Measurements from ENCODE around the gene LEAP2.

Gene LEAP2

DNA sequence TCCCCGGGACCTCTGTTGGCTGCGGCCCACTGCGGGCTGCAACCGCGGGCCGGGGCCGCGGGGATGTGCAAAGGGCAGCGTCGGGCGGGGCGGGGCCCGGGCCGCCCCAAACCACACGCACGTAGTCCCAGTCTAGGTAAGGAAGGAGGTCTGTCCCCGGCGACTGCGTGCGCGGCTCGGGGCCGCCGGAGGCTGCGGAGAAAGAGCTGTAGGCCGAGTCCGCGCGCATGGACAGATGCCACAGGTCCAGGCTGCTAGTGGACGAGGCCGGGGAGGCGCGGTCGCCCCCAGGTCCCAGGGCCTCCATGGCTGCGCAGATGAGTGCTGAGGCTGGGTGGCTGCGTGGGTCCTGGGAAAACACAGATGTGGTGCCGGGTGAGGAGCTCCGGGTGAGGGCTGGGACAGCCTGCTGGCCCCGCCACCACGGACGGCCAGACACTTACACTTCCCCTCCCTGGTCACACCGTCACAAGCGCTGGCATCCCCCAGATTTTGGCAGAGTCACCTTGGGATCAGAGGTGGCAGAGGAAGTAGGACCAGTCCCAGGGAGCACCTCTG, 47.6 kb upstream of the LEAP2 start:
- Histone ChIP-seq H3K9ac (ENCODE audit: low read length) (no peak overlapping the region), H2AK5ac (ENCODE audit: low read length, severe bottlenecking) (no peak overlapping the region), H3K36me3 (ENCODE audit: control insufficient read depth in 1 of 2, insufficient read depth in 2 of 2, low read depth in 1 of 2, low read length in 2 of 2) (peaks cover 11 to 14% of the 10 kb centered on the region in 2 experiments), H4K91ac (ENCODE audit: low read length) (no peak overlapping the region), H2AFZ (ENCODE audit: low read depth, low read length) (peak overlapping the region; percentile 18), H3K23ac (ENCODE audit: low read length in 2 of 2) (peak overlapping the region in 1 of 2 experiments; percentile 10), H3K14ac (ENCODE audit: low read length in 2 of 2) (peak overlapping the region in 1 of 2 experiments; percentile 14), H3K79me1 (replicated peaks; ENCODE audit: low read length, poor library complexity, severe bottlenecking) (peaks cover 7% of the 10 kb centered on the region), H3K18ac (ENCODE audit: low read depth in 1 of 2, low read length in 2 of 2) (peak overlapping the region; percentile 15 to 42), H3K27me3 (ENCODE audit: control insufficient read depth in 1 of 2, insufficient read depth in 1 of 2, low read length in 2 of 2) (no peaks in the 10 kb centered on the region), H2BK12ac (ENCODE audit: low read length in 2 of 2) (peak overlapping the region in 1 of 2 experiments; percentile 46), H3K4me2 (ENCODE audit: low read length, poor library complexity, severe bottlenecking) (no peak overlapping the region), H2BK120ac (ENCODE audit: low read depth, low read length) (no peak overlapping the region), H3K4ac (ENCODE audit: low read depth in 1 of 2, low read length in 2 of 2) (peak overlapping the region in 1 of 2 experiments; percentile 3), H2BK15ac (ENCODE audit: low read depth, poor library complexity, severe bottlenecking) (peak overlapping the region; percentile 44), H3K27ac (ENCODE audit: low read length, poor library complexity, severe bottlenecking) (no peak overlapping the region), H3K9me3 (ENCODE audit: control insufficient read depth, low read length) (no peaks in the 10 kb centered on the region), H3K4me3 (ENCODE audit: insufficient read depth in 1 of 2, low read depth in 1 of 2, low read length in 2 of 2) (no peak overlapping the region), H3K4me1 (ENCODE audit: control insufficient read depth, insufficient read depth, low read depth, low read length) (peaks cover 25% of the 10 kb centered on the region), H2BK5ac (ENCODE audit: low read depth, low read length, poor library complexity, severe bottlenecking) (no peak overlapping the region), H4K8ac (ENCODE audit: low read length) (peak overlapping the region; percentile 53)
- DNase-seq: no peak
- 38% methylated on average over 34 of the region's 43 CpGs for WGBS

DNA sequence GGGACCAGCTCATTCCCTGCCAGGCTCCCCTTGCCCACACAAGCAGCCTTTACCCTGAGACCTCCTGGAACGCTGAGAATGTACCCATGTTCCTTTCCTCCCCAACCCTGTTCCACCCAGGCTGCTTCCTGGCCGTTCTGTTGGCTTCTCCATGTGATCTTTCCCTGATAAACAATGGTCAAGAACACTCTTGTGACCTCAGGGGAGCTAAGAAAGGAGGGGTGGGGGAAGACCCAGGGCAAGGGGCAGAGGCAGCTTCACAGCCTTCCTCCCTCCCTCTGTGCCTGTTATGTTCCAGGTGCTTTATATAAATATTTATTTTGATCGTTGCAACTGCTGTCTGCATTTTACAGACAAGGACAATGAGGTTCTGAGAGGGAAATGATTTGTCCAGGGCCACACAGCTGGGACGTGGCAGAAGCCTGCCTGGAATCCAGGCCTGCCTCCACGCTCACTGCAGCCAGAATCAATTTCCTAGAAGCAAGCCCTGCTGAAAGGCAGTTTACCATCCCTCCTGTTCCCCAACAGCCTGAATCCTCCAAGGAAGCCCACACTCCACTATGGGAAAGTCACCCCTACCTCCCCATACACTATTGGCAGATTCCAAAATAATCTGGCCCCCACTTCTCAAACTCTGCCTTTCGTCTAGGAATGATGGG, 46.9 kb upstream of the LEAP2 start:
- H4K8ac ChIP-seq (ENCODE audit: low read length): no peak overlapping the region
- no peak overlapping the region for H4K91ac ChIP-seq (ENCODE audit: low read length)
- WGBS: 54% methylated on average over 6 of the region's 6 CpGs
- H3K9me3 ChIP-seq (ENCODE audit: control insufficient read depth, low read length): no peaks in the 10 kb centered on the region
- no peak overlapping the region for H3K4ac ChIP-seq (ENCODE audit: low read depth in 1 of 2, low read length in 2 of 2)
- no peak overlapping the region for H2BK12ac ChIP-seq (ENCODE audit: low read length in 2 of 2)
- peaks cover 7% of the 10 kb centered on the region for H3K79me1 ChIP-seq (replicated peaks; ENCODE audit: low read length, poor library complexity, severe bottlenecking)
- H3K18ac ChIP-seq (ENCODE audit: low read depth in 1 of 2, low read length in 2 of 2): peak overlapping the region in 1 of 2 experiments; percentile 15
- H3K27ac ChIP-seq (ENCODE audit: low read length, poor library complexity, severe bottlenecking): no peak overlapping the region
- H2BK120ac ChIP-seq (ENCODE audit: low read depth, low read length): peak overlapping the region; percentile 54
- no peak overlapping the region for H3K9ac ChIP-seq (ENCODE audit: low read length)
- H3K14ac ChIP-seq (ENCODE audit: low read length in 2 of 2): no peak overlapping the region
- H3K4me1 ChIP-seq (ENCODE audit: control insufficient read depth, insufficient read depth, low read depth, low read length): peaks cover 23% of the 10 kb centered on the region
- H3K23ac ChIP-seq (ENCODE audit: low read length in 2 of 2): no peak overlapping the region
- peaks cover 11 to 14% of the 10 kb centered on the region in 2 experiments for H3K36me3 ChIP-seq (ENCODE audit: control insufficient read depth in 1 of 2, insufficient read depth in 2 of 2, low read depth in 1 of 2, low read length in 2 of 2)
- H3K4me3 ChIP-seq (ENCODE audit: insufficient read depth in 1 of 2, low read depth in 1 of 2, low read length in 2 of 2): no peak overlapping the region
- peak; percentile 65 for DNase-seq
- H3K4me2 ChIP-seq (ENCODE audit: low read length, poor library complexity, severe bottlenecking): no peak overlapping the region
- H3K27me3 ChIP-seq (ENCODE audit: control insufficient read depth in 1 of 2, insufficient read depth in 1 of 2, low read length in 2 of 2): no peaks in the 10 kb centered on the region
- no peak overlapping the region for H2BK5ac ChIP-seq (ENCODE audit: low read depth, low read length, poor library complexity, severe bottlenecking)
- H2AK5ac ChIP-seq (ENCODE audit: low read length, severe bottlenecking): no peak overlapping the region
- no peak overlapping the region for H2BK15ac ChIP-seq (ENCODE audit: low read depth, poor library complexity, severe bottlenecking)
- H2AFZ ChIP-seq (ENCODE audit: low read depth, low read length): no peak overlapping the region

DNA sequence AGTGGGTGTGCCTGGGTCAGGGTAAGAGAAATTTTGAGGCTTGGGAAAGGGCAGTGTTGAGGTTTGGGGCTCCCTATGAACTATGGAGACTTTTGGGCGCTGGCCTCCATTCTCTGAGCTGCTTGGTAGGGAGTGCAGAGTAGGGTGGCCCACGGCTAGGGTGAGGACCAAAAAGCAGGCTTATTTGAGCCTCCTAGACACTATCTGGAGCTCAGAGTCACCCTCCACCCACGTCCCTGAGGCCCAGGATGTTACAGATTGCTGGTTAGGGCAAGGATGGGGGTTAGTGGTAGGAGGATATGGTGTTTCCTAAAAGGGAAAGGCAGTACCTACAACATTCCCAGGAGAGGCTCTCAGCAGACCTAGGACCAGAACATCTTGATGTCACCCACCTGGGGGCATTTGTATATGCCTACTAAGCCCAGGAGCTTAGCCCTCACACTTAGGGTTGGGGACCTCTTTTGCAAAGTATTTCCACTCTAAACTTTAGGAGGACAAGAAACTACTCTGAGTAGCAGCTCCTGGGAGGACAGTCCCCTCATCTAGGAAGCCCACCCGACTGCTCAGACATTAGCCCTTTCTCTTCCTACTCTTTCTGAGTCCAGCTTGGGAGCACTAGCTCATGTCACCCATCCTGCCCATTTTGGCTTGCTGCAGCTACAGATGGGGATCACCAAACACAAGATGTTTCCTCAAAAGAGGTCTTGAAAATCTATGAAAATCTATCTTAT, 45.4 kb upstream of the LEAP2 start:
- WGBS: 76% methylated on average over 4 of the region's 4 CpGs
- Histone ChIP-seq H2BK12ac (ENCODE audit: low read length in 2 of 2) (no peak overlapping the region), H4K91ac (ENCODE audit: low read length) (no peak overlapping the region), H3K4me2 (ENCODE audit: low read length, poor library complexity, severe bottlenecking) (no peak overlapping the region), H3K14ac (ENCODE audit: low read length in 2 of 2) (no peak overlapping the region), H3K4me3 (ENCODE audit: insufficient read depth in 1 of 2, low read depth in 1 of 2, low read length in 2 of 2) (no peak overlapping the region), H3K27me3 (ENCODE audit: control insufficient read depth in 1 of 2, insufficient read depth in 1 of 2, low read length in 2 of 2) (no peaks in the 10 kb centered on the region), H3K27ac (ENCODE audit: low read length, poor library complexity, severe bottlenecking) (no peak overlapping the region), H2AFZ (ENCODE audit: low read depth, low read length) (no peak overlapping the region), H2BK5ac (ENCODE audit: low read depth, low read length, poor library complexity, severe bottlenecking) (no peak overlapping the region), H3K4me1 (ENCODE audit: control insufficient read depth, insufficient read depth, low read depth, low read length) (peaks cover 18% of the 10 kb centered on the region), H3K36me3 (ENCODE audit: control insufficient read depth in 1 of 2, insufficient read depth in 2 of 2, low read depth in 1 of 2, low read length in 2 of 2) (peaks cover 11 to 14% of the 10 kb centered on the region in 2 experiments), H2AK5ac (ENCODE audit: low read length, severe bottlenecking) (no peak overlapping the region), H3K9ac (ENCODE audit: low read length) (no peak overlapping the region), H3K18ac (ENCODE audit: low read depth in 1 of 2, low read length in 2 of 2) (no peak overlapping the region), H3K23ac (ENCODE audit: low read length in 2 of 2) (no peak overlapping the region), H3K4ac (ENCODE audit: low read depth in 1 of 2, low read length in 2 of 2) (no peak overlapping the region), H2BK120ac (ENCODE audit: low read depth, low read length) (no peak overlapping the region), H3K79me1 (replicated peaks; ENCODE audit: low read length, poor library complexity, severe bottlenecking) (peaks cover 7% of the 10 kb centered on the region), H3K9me3 (ENCODE audit: control insufficient read depth, low read length) (no peaks in the 10 kb centered on the region), H4K8ac (ENCODE audit: low read length) (no peak overlapping the region), H2BK15ac (ENCODE audit: low read depth, poor library complexity, severe bottlenecking) (no peak overlapping the region)
- DNase-seq: no peak

DNA sequence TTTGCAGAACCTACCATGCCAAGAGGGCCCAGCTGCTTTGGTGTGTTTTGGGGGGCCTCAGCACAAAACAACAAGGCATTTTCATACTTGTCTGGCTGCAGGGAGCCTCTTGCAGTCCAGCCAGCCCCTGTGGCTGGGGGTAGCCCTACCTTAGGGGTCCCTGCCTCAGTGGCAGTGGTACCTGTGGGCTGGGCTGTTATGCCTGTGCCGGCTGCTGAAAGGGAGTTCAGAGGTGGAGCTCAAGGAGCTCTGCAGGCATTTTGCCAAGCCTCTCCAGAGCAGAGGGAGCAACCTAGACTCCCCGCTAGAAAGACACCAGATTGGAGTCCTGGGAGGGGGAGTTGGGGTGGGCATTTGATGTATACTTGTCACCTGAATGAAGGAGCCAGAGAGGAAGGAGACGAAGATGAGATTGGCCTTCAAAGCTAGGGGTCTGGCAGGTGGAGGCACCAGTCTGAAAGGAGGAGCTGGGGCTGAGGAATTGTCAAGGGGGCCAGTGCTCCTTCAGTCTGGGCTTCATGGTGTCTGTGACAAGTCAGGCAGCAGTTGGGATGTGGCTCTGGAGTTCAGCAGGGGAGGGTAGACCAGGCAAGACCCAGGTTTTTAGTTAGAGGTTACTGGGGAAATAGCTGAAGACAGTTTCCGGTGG, 44.5 kb upstream of the LEAP2 start:
- H3K27me3 ChIP-seq (ENCODE audit: control insufficient read depth in 1 of 2, insufficient read depth in 1 of 2, low read length in 2 of 2): no peaks in the 10 kb centered on the region
- H2BK5ac ChIP-seq (ENCODE audit: low read depth, low read length, poor library complexity, severe bottlenecking): no peak overlapping the region
- no peak overlapping the region for H4K91ac ChIP-seq (ENCODE audit: low read length)
- H3K23ac ChIP-seq (ENCODE audit: low read length in 2 of 2): no peak overlapping the region
- H3K9ac ChIP-seq (ENCODE audit: low read length): peak overlapping the region; percentile 84
- no peak overlapping the region for H3K14ac ChIP-seq (ENCODE audit: low read length in 2 of 2)
- peaks cover 13% of the 10 kb centered on the region for H3K4me1 ChIP-seq (ENCODE audit: control insufficient read depth, insufficient read depth, low read depth, low read length)
- WGBS: 85% methylated on average over 4 of the region's 4 CpGs
- no peak overlapping the region for H2AK5ac ChIP-seq (ENCODE audit: low read length, severe bottlenecking)
- no peak overlapping the region for H2BK12ac ChIP-seq (ENCODE audit: low read length in 2 of 2)
- DNase-seq: no peak
- no peak overlapping the region for H2BK120ac ChIP-seq (ENCODE audit: low read depth, low read length)
- no peaks in the 10 kb centered on the region for H3K9me3 ChIP-seq (ENCODE audit: control insufficient read depth, low read length)
- peaks cover 10 to 14% of the 10 kb centered on the region in 2 experiments for H3K36me3 ChIP-seq (ENCODE audit: control insufficient read depth in 1 of 2, insufficient read depth in 2 of 2, low read depth in 1 of 2, low read length in 2 of 2)
- peaks cover 7% of the 10 kb centered on the region for H3K79me1 ChIP-seq (replicated peaks; ENCODE audit: low read length, poor library complexity, severe bottlenecking)
- no peak overlapping the region for H2AFZ ChIP-seq (ENCODE audit: low read depth, low read length)
- no peak overlapping the region for H3K18ac ChIP-seq (ENCODE audit: low read depth in 1 of 2, low read length in 2 of 2)
- H4K8ac ChIP-seq (ENCODE audit: low read length): peak overlapping the region; percentile 19
- H3K27ac ChIP-seq (ENCODE audit: low read length, poor library complexity, severe bottlenecking): no peak overlapping the region
- no peak overlapping the region for H2BK15ac ChIP-seq (ENCODE audit: low read depth, poor library complexity, severe bottlenecking)
- H3K4ac ChIP-seq (ENCODE audit: low read depth in 1 of 2, low read length in 2 of 2): no peak overlapping the region
- H3K4me3 ChIP-seq (ENCODE audit: insufficient read depth in 1 of 2, low read depth in 1 of 2, low read length in 2 of 2): peak overlapping the region in 1 of 2 experiments; percentile 81
- no peak overlapping the region for H3K4me2 ChIP-seq (ENCODE audit: low read length, poor library complexity, severe bottlenecking)
